Neural cell (in vitro differentiated cells): ENCODE results near the gene TMEM170A.

ENCODE experiments used
- CTCF ChIP-seq: fragments of 450-650 bp; IDR thresholded peaks from 2 replicates; pipeline ENCODE4 v1.5.1; 2014; ENCODE audit warnings: antibody characterized with exemption, mild to moderate bottlenecking, moderate library complexity; ENCODE audit not compliant: poor library complexity, severe bottlenecking
- EP300 ChIP-seq: fragments of 450-650 bp; conservative IDR thresholded peaks from 2 replicates; pipeline ENCODE4 v1.6.1; 2014; ENCODE audit warnings: antibody characterized with exemption, mild to moderate bottlenecking, moderate library complexity; ENCODE audit not compliant: poor library complexity, severe bottlenecking
- EZH2 ChIP-seq: fragments of 200-600, 300-800 bp; shearing (Covaris generic), sonication (generic); IDR thresholded peaks from 2 replicates; pipeline ENCODE4 v1.6.1; 2014; ENCODE audit warnings: antibody characterized with exemption, low read length, borderline replicate concordance, mild to moderate bottlenecking; ENCODE audit not compliant: insufficient read depth, poor library complexity, severe bottlenecking
- RAD21 ChIP-seq: fragments of 450-650 bp; conservative IDR thresholded peaks from 2 replicates; pipeline ENCODE4 v1.6.1; 2014; ENCODE audit warnings: antibody characterized with exemption, mild to moderate bottlenecking, moderate library complexity

GRCh38 chr16:75433732-75434413, 30.6 kb downstream of the TMEM170A start:
- TF ChIP-seq EP300 (no peak), RAD21 (no peak), CTCF (no peak), EZH2 (no peak)
